ENCODE results near the gene DNMT3A.

Gene DNMT3A

DNA sequence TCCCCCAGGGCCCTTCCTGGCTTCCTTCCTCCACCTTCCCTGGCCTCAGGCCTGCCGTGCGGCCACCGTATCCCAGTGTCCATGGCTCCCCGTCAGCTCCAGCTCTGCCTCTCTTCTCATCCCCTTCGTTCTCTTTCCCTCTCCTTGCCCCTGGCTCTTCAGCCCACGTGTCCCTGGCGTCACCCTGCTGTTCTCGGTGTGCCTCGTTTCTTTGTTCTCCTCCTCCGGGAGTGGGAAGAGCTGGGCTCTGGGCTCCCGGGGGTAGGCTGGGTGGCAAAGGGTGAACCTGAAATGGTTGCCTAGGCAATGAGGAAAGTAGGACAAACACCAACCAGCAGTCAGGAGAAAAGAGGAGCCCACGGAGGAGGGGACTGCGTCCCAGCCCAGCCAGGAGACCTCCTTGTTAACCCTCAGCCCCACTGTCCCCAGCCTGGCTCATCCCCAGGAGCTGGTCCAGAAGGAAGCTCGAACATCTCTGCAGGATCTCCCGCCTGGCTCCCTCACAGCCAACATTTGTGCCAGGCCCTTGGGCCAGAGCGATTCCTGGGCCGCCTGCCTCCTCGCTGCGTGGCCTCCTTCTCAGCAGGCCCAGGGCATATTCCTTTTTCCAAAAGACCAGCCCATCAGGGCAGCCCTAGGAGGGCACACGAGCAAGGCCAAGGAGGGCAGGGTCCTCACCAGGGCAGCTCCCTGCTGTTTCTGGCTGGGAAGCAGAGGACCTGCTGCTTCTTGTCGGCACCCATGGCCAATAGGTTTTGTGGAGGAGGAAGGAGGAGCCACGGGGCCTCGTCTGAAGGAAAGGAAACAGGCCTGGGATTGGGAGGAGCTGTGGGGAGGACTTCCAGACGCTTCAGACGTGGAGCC lies 30.9 kb upstream of the DNMT3A start:
- no peak for DNase-seq

DNA sequence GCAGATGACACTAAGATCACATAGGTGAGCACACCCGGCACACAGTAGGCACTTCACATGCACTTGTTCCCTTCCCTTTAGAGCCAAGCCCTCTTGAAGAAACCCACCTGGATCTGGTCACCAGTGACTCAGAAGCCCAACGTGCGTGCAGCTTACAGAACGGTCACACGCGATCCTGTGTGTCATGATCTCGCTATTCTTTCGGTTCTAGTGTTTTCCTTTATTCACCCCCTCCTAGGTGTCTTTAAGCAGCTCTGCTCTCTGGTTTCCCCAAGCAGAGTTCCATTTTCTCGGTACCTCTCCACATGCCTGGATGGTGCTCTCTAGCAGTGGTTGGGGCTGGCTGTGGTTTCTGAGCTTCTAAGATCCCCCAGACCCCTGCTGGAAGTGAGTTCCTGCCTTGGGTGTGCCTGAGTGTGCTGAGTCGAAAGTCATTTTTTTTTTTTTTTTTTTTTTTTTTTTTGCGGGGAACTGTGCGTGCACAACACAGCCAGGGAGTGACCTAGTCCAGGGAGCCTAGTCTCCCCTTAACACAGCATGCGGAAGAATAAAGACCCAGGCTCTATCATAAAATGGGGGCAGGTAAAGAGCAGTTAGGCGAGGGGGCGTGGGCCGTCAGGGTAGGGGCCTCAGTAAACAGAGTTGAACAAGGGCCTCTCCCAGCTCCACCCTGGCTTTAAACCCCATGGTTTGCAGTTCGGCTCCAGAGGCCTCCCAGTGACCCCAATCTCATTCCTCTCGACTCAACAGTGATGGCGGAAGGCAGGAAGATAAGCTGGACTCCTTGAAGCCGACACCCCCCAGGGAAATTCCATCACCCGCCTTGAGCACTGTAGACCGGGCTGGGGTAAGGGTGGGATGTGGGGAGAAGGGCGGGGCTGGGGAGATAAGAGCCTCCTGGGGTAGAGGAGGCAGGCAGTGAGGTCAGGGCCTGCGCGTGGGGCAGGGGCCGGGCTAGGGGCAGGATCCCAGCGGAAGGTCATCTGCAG lies 29.8 kb upstream of the DNMT3A start:
- no peak for DNase-seq

DNA sequence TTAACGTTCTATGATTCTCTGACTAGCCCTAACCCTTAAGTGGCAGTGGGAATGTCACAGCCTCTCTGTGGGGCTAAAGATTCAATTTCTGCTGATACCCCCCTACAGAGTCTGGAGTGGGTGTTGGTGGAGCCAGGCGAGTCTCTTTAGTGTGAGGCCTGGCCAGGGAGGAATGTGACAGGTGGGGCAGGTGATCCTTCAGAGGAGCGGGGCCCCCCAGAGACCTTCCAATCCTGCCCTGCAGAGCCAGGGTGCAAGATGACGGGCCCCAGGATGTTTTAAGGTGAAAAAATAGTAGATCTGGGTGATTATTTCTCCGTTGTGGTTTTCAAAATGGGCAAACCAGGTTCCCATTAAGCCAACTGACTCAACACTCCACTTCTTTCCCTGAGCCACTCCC lies 28.2 kb upstream of the DNMT3A start:
- no peak for DNase-seq

DNA sequence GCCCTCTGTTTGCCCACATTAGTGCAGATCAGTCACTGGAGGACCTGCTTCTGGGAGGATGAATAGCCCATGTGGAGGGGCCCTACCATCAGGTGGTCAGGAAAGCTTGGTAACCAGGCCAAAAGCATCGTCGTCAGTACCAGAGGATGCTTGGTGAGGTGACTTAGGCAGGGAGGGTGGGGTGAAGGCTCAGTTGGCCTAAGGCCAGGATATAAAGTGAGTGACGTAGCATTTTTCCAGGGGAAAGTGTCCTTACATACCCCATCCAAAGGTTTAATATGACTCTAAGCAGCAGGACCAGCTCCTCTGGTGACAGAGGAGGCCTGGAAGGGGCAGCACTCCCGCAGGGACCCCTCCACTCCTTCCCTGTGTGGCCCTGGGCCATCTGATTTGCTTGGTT lies 27.7 kb upstream of the DNMT3A start:
- DNase-seq, result no peak

DNA sequence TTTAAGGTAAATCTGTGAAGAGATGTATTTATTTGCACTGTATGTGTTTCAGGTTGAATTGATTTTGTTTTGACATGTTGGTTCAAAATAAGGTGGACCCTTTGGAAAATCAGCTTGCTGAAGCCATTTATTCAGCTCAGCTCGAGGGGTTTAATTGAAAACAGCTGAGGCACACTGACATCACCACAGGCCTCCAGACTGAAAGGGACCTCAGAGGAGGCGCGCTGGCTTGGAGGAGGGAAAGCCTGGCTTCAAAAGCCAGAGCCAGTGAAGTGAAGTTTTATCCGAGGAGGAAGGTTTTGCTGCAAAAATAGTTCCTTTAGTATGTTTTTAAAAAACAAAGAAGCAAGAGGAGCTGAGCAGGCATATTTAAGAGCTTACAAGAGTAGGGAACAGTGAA lies 26.9 kb upstream of the DNMT3A start:
- DNase-seq, result no peak

DNA sequence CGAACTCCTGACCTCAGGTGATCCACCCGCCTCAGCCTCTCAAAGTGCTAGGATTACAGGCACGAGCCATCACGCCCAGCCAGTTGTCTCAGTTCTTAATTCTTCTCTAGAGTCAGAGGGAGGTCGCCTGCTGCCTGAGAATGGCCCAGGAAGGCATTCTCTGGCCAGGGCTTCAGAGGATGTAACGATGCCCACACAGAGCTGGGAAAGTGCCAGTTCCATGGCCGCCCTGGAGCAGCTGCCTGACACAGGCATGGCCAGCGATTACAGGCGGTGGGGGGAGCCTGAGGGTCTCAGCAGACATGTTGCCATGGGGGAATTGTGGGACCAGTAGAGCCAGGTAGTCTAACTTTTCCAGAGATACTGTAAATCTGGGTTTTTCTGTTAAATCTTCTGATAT lies 25.6 kb upstream of the DNMT3A start:
- DNase-seq, result no peak

DNA sequence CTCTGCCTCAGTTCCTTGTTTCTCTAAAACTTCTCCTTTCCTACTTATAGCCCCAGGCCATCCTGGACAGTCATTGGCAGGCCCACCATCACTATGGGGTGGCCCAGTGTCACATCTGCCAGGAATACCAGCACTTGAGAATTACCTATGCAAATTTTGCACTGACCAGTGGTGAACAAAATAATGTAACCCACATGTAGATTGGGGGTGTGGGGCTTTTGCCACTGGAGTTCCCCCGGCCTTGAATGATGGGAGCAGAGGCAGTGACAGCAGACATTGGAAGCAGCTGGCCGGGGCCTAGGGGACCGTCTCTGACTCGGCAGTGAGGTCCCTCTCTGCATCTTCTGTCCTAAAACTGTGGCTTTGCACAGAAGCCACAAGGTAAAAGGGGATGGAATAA lies 24.9 kb upstream of the DNMT3A start:
- DNase-seq, result no peak

DNA sequence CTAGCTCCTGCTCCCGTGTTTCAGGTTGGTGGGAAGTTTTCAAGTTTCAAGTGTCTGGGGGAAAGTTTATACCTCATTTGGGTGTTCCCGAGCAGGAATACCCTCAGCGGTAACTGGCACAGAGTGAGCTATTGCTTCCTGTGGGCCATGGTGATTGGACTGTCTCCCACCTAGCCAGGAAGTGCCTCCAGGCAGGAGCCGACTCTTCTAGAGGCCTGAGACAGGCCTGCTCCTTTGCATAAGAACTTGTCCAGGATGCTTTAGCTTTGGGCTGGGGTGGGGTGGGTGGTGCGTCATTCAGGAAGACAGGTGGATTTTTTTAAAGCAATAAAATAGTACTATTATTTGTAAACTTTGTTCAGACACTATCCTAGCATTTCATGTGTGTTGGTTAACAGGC lies 23.5 kb upstream of the DNMT3A start:
- no peak for DNase-seq

DNA sequence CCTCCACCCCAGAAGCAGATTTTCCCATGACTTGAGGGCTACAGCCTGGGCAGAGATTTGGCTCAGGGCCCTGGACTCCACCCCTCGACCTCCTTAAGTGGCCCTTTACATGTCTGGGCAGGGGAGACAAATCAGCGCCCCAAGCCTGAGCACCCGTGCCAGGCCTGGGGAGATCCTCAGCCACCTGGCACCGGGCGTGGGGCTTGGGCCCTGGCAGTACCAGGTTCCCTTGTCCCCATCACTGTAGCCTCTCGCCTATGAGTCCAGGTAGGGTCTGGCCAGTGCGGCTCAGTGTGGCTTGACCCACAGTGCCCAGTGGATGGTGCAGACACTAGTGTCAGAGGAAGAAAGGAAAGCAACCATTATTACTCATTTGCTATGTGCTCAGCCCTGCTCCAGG lies 22.0 kb upstream of the DNMT3A start:
- no peak for DNase-seq

DNA sequence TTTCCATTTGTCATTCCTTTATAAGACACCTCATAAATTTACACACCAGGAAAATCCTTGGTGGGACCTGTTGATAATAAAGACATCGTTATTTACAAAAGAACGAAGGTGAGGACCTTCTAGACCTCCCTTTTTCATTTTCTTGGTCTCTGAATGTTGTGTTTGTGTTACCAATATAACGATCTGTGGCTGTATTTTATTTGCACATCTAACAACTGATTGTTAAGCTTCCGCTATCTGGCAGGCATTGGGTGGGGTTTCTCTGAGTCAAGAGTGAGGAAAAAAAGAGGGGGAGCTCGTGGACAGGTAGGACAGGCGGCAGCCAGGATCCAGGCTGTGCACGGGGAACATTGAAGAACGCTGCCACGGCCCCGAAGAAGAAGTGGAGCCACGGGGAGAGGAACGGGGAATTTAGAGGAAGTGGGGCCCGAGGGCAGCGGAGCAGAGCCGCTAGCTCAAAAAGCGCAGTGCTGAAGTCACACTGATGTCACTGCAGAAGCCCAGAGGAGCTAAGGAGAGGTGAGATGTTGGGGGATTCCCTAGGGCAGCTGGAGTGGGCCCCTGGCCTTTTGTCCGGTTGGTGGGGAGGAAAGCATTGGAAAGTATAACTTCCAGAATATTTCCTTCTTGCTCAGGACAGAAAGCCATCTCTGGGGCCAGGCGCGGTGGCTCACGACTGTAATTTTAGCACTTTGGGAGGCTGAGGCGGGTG lies 20.9 kb upstream of the DNMT3A start:
- DNase-seq, result peak; percentile 68

DNA sequence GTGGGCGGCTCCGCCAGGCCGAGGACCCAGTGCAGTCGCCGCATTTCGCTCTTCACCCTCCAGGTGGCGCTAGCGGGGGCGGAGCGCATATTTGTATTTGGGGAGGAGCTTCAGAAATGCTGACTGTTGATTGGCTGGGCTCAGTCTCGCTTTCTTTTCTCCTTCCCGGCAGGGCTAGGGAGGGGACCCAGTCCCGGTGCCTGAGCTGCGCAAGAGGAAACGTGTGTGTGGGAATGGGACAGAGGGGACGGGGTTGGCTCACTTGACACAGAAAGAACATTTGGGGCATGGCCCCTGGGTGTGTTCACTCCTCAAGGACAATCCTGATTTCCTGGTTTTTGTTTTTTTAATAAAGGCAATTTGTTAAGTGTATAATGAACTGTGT lies 20.3 kb upstream of the DNMT3A start:
- peak; percentile 98 for DNase-seq

DNA sequence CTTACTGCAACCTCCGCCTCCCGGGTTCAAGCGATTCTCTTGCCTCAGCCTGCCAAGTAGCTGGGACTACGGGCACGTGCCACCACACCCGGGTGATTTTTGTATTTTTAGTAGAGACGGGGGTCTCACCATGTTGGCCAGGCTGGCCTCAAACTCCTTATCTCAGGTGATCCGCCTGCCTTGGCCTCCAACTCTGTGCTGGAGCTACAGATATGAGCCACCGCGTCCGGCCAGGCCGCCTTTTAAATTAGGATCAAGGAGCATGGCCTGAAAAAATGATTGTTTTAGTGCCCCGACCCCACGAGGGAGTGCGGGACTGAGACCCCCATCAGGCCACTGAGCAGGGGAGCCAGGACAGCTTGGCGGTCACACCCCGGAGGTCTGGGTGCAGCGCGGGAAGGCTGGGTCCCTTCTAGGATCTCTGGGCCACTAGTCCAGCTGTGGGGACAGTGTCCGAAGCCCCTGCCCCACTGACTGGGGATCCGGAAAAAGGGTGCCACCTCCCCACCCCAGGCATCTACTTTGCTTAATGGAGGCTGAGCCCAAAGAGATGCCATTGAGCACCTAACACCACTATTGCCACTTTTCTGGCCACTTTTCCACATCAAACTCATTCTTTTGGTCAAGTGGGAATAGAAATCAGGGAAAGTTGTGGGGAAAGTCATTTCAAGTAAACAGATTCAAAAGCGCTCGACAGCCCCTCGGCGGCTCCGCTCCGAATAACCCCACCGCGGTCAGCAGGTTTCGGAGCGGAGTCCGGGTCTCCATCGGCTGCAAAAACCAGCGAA lies 19.7 kb upstream of the DNMT3A start:
- no peak for DNase-seq

DNA sequence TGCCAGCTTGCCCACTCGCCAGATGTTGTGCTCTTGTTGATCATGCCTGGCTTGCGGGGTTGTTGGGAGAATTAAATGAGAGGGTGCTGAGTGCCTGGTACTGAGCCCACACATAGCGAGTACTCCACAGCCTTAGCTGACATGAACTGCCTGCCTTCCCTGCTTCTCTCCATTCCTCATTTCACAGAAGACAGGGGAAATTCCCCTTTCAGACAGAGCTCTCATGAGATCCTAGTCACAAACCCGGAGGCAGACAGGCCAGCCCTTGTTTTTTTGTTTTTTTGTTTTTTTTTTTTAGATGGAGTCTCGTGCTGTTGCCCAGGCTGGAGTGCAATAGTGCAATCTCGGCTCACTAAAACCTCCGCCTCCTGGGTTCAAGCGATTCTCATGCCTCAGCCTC lies 17.1 kb upstream of the DNMT3A start:
- no peak for DNase-seq

DNA sequence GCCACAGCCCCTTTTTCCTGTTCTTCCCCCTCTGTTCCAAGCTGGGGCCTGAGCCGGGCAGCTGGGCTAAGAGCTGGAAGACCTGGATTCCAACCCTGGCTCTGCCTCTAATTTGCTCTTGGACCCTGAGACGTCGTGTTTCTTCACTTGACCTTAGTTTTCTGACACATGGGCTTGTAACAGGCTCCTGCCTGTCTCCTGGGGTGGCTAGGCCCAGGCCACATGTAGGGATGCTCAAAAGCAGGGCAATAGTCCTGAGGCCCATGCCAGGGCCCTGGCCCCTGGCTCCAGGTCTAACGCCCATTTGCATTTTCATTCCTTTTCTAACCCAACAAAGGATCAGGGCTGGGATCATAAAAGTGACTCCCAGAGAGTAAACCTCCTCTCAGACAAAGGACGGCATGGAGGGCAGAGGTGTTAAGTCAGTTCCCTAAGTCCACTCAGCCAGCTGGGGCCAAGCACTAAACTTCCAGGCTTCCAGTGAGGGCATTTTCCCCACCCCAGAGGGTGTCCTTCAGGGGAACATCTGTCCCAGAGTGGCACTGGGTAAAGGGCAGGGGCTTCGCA lies 16.6 kb upstream of the DNMT3A start:
- no peak for DNase-seq

DNA sequence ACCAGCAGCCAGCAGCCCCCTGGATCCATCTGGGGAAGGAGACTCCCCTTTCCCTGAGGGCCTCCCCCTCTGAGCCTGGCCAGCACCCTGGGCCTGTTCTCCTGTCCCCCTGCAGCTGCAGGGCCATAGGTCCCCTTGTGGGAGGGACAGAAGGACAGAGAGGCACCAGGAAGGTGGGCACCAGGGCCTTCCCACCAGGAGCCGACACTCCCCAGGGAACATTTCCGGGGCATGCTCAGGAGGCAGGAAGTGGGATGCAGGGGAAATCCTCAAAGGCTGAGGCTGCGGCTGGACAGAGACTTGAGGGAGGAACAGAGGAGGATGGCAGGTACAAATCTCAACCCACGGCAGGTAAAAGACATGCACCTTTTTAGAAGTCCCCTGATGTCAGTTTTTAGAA lies 14.4 kb upstream of the DNMT3A start:
- DNase-seq, result no peak

DNA sequence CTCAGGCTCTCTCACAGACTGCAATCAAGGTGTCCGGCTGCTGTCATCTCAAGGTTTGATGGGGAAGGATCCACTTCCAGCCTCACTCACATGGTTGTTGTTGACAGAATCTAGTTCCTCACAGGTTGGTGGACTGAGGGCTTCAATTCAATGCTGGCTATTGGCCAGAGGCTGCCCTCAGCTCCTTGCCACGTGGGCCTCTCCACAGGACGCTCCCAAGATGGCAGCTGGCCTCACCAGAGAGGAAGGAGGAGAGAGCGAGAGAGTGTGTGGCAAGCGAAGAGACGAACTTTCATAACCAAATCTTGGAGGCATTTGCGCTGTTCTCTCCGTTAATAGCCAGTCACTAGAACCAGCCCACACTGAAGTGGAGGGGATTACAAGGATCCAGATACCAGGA lies 13.5 kb upstream of the DNMT3A start:
- no peak for DNase-seq

DNA sequence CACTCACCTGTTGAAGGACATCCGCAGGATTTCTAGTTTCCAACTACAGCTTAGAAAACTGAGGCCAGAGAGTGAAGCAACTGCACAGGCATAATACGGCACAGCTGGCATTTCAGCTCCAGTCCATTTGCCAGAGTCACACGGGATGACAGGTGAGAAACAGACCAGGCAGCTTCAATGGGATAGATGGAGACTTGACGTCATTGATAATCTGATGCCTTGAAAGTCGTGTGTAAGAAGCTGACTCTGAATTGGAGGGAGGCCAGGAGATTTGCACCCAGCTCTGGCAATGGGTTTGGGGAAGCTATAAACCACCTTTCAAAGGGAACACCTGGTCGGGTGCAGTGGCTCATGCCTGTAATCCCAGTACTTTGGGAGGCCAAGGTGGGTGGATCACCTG lies 12.4 kb upstream of the DNMT3A start:
- no peak for DNase-seq

DNA sequence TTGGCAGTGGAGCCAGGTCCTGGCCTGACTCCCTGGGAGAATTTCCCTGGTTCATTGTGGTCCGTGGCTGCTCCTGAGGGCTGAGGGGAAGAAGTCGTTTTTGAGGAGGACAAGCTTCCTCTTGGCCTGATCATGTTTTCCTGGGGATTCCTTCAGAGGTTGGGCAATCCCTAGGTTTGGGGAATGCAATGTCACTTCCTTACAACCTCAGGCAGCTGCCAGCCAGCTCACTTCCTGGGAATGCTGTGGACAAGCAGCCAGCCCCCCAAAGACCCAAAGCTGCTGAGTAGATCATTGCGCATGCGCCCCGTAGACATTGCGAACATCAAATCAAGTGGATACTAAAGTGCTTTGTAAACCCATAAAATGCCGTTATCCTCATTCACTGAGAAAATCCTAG lies 7.7 kb upstream of the DNMT3A start:
- DNase-seq, result no peak

DNA sequence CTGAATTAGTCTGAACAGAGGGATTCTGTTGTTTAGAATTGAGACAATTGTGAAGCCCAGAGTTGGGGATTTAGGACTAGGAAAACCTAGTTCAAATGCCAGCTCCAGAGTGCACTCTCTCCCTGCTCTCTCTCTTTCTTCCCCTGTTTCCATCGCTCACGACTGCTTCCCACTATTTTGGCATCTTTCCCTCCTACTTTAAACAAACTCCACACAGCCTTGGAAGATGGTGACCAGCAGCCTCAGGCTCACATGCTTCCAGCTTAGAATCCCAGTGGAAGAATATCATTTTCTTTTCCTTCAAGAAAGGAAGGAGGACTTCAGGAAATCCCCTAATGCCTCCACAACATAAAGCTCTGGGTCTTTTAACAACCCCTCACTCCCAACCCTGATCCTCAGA lies 6.1 kb upstream of the DNMT3A start:
- no peak for DNase-seq

DNA sequence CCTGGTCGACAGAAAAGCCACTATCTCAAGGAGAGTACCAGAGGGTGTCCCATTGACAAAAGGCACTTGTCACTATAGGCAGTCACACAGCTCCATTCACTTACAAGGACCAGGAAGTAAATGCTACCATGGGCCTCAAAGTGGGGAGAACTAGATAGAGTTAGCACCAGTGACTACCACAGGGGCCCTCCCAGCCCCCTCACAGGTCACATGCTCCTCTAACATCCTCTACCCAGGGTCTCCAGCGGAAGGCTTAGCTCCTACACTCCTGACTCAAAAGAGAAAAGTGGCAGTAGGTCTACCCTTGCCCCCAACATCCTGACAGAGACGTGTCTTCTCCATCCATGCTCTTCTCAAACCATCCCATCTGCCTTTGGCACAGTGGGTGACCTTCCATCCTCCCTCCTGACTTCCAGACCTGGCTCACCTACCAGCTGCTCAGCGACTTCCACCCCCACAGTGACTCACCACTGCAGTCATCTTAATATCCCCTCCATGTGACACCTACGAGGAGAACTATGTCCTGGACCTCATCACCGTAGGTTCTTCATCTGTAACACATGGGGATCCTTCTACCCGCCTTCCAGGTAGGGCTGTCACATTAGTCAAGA lies 5.6 kb upstream of the DNMT3A start:
- no peak for DNase-seq

DNA sequence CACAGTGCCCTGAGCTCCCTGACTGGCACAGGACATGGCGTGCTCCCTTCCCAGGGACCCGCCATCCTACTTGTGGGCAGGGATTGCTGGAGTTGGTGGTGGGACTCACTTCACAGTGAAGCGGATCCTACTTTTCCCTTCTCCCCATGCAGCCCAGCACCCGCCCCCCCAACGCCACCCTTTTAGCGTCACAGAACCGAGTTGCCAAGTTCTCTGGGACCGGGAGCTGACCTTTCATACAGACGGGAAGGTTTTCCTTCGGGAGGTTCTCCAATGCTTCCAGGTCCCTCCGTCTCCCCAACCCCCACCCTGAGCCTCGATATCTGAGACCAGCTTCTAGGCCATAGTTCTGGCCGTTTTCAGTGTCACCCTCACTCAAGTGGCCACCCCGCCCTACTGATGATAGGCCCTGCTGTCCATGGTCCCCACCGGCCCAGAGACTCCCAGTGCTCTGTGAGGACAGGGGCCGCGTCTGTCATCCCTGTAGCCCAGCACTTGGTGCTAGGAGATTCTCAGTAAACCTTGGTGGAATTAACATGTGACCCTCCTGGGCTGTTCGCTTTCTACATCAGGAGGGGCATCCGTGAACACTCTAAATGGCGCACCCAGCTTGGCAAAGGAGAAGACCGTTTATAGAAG lies 1.6 kb upstream of the DNMT3A start:
- no peak for DNase-seq
